Measurements from ENCODE around the gene PTPN12.

GRCh38 chr7:77627309-77627676 lies 90.2 kb downstream of the PTPN12 start:
- TF ChIP-seq, protein P1, sequence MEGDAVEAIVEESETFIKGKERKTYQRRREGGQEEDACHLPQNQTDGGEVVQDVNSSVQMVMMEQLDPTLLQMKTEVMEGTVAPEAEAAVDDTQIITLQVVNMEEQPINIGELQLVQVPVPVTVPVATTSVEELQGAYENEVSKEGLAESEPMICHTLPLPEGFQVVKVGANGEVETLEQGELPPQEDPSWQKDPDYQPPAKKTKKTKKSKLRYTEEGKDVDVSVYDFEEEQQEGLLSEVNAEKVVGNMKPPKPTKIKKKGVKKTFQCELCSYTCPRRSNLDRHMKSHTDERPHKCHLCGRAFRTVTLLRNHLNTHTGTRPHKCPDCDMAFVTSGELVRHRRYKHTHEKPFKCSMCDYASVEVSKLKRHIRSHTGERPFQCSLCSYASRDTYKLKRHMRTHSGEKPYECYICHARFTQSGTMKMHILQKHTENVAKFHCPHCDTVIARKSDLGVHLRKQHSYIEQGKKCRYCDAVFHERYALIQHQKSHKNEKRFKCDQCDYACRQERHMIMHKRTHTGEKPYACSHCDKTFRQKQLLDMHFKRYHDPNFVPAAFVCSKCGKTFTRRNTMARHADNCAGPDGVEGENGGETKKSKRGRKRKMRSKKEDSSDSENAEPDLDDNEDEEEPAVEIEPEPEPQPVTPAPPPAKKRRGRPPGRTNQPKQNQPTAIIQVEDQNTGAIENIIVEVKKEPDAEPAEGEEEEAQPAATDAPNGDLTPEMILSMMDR (IDR thresholded peaks at IDR 0.05) = no peak
- no peak for TF ChIP-seq TCF7L2 (IDR thresholded peaks at IDR 0.05; ENCODE audit: low read depth, low read length)
- TF ChIP-seq, protein P2, sequence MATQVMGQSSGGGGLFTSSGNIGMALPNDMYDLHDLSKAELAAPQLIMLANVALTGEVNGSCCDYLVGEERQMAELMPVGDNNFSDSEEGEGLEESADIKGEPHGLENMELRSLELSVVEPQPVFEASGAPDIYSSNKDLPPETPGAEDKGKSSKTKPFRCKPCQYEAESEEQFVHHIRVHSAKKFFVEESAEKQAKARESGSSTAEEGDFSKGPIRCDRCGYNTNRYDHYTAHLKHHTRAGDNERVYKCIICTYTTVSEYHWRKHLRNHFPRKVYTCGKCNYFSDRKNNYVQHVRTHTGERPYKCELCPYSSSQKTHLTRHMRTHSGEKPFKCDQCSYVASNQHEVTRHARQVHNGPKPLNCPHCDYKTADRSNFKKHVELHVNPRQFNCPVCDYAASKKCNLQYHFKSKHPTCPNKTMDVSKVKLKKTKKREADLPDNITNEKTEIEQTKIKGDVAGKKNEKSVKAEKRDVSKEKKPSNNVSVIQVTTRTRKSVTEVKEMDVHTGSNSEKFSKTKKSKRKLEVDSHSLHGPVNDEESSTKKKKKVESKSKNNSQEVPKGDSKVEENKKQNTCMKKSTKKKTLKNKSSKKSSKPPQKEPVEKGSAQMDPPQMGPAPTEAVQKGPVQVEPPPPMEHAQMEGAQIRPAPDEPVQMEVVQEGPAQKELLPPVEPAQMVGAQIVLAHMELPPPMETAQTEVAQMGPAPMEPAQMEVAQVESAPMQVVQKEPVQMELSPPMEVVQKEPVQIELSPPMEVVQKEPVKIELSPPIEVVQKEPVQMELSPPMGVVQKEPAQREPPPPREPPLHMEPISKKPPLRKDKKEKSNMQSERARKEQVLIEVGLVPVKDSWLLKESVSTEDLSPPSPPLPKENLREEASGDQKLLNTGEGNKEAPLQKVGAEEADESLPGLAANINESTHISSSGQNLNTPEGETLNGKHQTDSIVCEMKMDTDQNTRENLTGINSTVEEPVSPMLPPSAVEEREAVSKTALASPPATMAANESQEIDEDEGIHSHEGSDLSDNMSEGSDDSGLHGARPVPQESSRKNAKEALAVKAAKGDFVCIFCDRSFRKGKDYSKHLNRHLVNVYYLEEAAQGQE (IDR thresholded peaks at IDR 0.05; ENCODE audit: insufficient read depth in 1 of 2, low read depth in 2 of 2, low read length in 1 of 2) = no peak
- no peak for TF ChIP-seq POLR2AphosphoS5 (IDR thresholded peaks at IDR 0.05; ENCODE audit: low read depth, low read length)
- TF ChIP-seq SIN3A (IDR thresholded peaks at IDR 0.05; ENCODE audit: borderline replicate concordance, insufficient read depth, low read depth, low read length) = no peak

Measured in Panc1 (cell line).